ENCODE results near the gene BAD. TPM values are rescaled to one million over a fixed set of nuclear protein-coding genes. Genes with fewer than 3 reads are reported as not detected.

The BAD gene
- total and polyA plus RNA-seq, 8 donors = 40.4 to 343 (median 105) TPM

DNA sequence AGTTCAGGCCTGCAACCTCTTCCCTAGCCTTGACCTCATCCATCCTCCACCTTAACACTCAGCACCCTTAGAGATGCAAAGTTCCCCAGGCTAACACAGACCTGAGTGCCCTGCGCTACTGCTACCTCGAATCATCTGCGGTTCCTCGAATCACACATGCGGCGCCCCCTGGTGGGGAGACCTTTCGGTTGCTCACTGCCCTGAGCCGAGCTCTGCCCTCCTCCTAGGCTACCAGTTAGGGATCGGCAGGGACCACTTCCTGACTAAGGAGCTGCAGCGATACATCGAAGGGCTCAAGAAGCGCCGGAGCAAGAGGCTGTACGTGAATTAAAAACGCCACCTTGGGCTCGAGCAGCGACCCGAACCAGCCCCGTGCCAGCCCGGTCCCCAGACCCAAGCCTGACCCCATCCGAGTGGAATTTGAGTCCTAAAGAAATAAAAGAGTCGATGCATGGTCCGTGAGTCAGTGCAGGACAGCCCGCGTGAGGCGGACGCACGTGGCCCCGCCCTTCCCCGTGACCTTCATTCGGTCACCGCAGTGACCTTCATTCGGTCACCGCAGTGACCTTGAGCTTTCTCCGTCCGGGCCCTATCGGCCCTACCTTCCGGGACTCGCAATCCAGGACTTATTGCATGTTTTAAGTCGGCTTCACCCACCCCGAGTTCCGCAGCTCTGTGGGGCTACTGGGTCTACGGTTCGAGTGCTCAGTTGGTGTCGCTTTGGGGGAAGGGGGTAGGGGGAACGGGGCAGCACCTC is 20.0 kb upstream of the BAD start:
- TF ChIP-seq EP300 (IDR thresholded peaks at IDR 0.05) = no peak
- TF ChIP-seq POLR2A (IDR thresholded peaks at IDR 0.05) = no peak
- TF ChIP-seq, protein P1, sequence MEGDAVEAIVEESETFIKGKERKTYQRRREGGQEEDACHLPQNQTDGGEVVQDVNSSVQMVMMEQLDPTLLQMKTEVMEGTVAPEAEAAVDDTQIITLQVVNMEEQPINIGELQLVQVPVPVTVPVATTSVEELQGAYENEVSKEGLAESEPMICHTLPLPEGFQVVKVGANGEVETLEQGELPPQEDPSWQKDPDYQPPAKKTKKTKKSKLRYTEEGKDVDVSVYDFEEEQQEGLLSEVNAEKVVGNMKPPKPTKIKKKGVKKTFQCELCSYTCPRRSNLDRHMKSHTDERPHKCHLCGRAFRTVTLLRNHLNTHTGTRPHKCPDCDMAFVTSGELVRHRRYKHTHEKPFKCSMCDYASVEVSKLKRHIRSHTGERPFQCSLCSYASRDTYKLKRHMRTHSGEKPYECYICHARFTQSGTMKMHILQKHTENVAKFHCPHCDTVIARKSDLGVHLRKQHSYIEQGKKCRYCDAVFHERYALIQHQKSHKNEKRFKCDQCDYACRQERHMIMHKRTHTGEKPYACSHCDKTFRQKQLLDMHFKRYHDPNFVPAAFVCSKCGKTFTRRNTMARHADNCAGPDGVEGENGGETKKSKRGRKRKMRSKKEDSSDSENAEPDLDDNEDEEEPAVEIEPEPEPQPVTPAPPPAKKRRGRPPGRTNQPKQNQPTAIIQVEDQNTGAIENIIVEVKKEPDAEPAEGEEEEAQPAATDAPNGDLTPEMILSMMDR (IDR thresholded peaks at IDR 0.05) = peak in 6 of 7 experiments; percentile 28 to 96 (median 88)
- TF ChIP-seq POLR2AphosphoS5 (IDR thresholded peaks at IDR 0.05) = peak in 1 of 3 donors; percentile 76
- WGBS, 5 donors = 0 to 1% (median 0%) methylated on average over 37 to 46 of the region's 46 CpGs
- Histone ChIP-seq H3K4me3 (peak overlapping the region; percentile 64 to 82 (median 76)), H3K4me1 (peaks cover 44 to 54% (median 51%) of the 10 kb centered on the region in 4 donors), H3K36me3 (peaks cover 0 to 14% (median 7%) of the 10 kb centered on the region in 4 donors), H3K9me3 (no peaks in the 10 kb centered on the region), H3K27me3 (peaks cover 3 to 42% (median 13%) of the 10 kb centered on the region in 3 donors), H3K27ac (peak overlapping the region; percentile 95 to 97 (median 96))
- intact Hi-C loops (cut with DNase I; ENCODE audit: low total_unique reads) = no loop called here
- DNase-seq = peak; percentile 96 to 97

DNA sequence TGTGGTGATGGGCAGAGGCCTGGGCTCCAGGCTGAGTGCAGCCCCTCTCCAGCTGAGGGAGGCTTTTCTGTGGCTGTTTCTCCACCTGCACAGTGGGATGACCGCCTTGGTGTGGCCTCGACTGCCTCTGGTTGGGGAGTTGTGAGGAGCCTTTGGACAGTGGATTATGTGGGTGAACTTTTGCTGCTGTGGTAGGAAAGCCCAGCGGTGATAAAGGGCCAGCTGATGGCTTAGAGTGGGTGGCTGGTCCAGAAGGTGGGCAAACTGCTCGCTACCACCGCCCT is 19.5 kb upstream of the BAD start:
- Histone ChIP-seq H3K27ac (peak overlapping the region; percentile 95 to 97 (median 96)), H3K27me3 (peaks cover 3 to 47% (median 19%) of the 10 kb centered on the region in 3 donors), H3K36me3 (peaks cover 0 to 11% (median 7%) of the 10 kb centered on the region in 4 donors), H3K4me3 (peak overlapping the region; percentile 64 to 82 (median 76)), H3K4me1 (peaks cover 49 to 60% (median 56%) of the 10 kb centered on the region in 4 donors), H3K9me3 (no peaks in the 10 kb centered on the region)
- intact Hi-C loops (cut with DNase I; ENCODE audit: low total_unique reads) = no loop called here
- TF ChIP-seq EP300 (IDR thresholded peaks at IDR 0.05) (no peak), POLR2AphosphoS5 (IDR thresholded peaks at IDR 0.05) (no peak), POLR2A (IDR thresholded peaks at IDR 0.05) (no peak)
- TF ChIP-seq, protein P1 (IDR thresholded peaks at IDR 0.05) = no peak
- 41 to 54% (median 50%) methylated on average over 4 to 5 of the region's 5 CpGs for WGBS, 5 donors
- DNase-seq = no peak

DNA sequence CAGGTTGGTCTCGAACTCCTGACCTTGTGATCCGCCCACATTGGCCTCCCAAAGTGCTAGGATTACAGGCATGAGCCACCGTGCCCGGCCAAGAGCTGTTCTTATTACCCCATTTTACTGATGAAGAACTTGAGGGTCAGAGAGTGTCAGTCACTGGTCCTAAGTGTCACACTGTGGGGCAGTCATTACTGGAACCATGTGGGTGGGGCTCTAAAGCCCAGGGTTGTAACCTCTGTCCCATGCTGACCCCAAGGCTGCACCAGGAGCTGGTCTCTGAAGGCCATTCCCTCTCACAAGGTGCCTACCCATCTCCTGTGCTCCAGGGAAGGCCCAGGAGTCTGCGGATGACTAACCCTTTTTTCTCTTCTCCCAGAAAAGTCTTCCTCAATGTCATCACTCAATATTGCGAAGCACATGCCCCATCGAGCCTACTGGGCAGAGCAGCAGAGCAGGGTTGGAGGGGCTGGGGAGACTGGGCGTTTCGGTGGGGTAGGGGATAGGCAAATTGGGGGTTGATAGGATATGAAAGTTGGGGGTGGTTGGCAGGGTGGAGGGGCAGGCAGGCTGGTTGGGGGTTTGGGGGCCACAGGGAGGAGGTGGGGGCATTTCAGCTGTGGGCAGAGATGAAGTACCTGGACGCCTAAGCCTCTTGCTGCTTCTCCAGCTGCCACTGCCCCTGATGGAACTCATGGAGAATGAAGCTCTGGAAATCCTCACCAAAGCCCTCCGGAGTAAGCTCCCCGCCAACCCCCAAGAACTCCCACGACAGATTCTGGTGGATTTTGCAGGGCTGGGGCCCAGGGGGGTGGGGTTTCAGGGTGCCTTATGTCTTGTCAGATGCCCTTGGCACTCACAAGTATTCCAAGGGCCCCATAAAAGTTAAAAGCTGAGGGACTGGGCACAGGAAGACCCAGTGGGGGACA is 18.9 kb upstream of the BAD start:
- 80 to 87% (median 85%) methylated on average over 13 of the region's 13 CpGs for WGBS, 5 donors
- Histone ChIP-seq H3K4me1 (peaks cover 50 to 62% (median 58%) of the 10 kb centered on the region in 4 donors), H3K9me3 (no peaks in the 10 kb centered on the region), H3K27me3 (peaks cover 3 to 53% (median 25%) of the 10 kb centered on the region in 3 donors), H3K4me3 (peak overlapping the region in 3 of 4 donors; percentile 64 to 82 (median 77)), H3K27ac (peak overlapping the region in 4 of 5 donors; percentile 95 to 97 (median 96)), H3K36me3 (peaks cover 0 to 10% (median 7%) of the 10 kb centered on the region in 4 donors)
- TF ChIP-seq POLR2AphosphoS5 (IDR thresholded peaks at IDR 0.05) (no peak), POLR2A (IDR thresholded peaks at IDR 0.05) (no peak), EP300 (IDR thresholded peaks at IDR 0.05) (no peak)
- TF ChIP-seq, protein P1 (IDR thresholded peaks at IDR 0.05) = no peak
- DNase-seq = no peak
- intact Hi-C loops (cut with DNase I; ENCODE audit: low total_unique reads) = no loop called here

All from stomach (tissue), 9 donors.